ENCODE data around the gene COA8.

- no peak for TF ChIP-seq CTCF (IDR thresholded peaks at IDR 0.05; ENCODE audit: insufficient read depth, low read length)
- TF ChIP-seq POLR2AphosphoS5 (IDR thresholded peaks at IDR 0.05; ENCODE audit: low read depth), result no peak
Observed at GRCh38 chr14:103533999-103534575, 28.7 kb upstream of the COA8 start.
